Muscle layer of duodenum (tissue), 2 donors: ENCODE data around the gene GLUD2.
"Not testable (repeated sequence)": the region's sequence is repeated elsewhere in the genome, so short reads cannot be mapped to it uniquely, and the experiment has no call there.

ENCODE experiments used
- H3K27ac ChIP-seq: one replicate; pipeline ENCODE4 v1.7.0; 2013; ENCODE audit warnings: mild to moderate bottlenecking, low read length
- H3K27me3 ChIP-seq: one replicate; pipeline ENCODE4 v1.7.0; 2013; ENCODE audit warnings: low read depth, mild to moderate bottlenecking, control low read depth, low read length
- H3K36me3 ChIP-seq, 2 donors: one replicate each; pipeline ENCODE4 v1.7.0; 2013; ENCODE audit warnings: low read length in 2 of 2, control low read depth in 1 of 2, mild to moderate bottlenecking in 1 of 2; ENCODE audit not compliant: insufficient read depth in 2 of 2, control insufficient read depth in 1 of 2
- H3K4me1 ChIP-seq, 2 donors: one replicate each; pipeline ENCODE4 v1.7.0; 2013; ENCODE audit warnings: low read length in 2 of 2, mild to moderate bottlenecking in 2 of 2, control low read depth in 1 of 2, moderate library complexity in 1 of 2; ENCODE audit not compliant: insufficient read depth in 2 of 2, control insufficient read depth in 1 of 2
- H3K4me3 ChIP-seq, 2 donors: one replicate each; pipeline ENCODE4 v1.7.0; 2013; ENCODE audit warnings: low read length in 2 of 2, low read depth in 1 of 2, mild to moderate bottlenecking in 1 of 2
- H3K9me3 ChIP-seq, 2 donors: one replicate each; pipeline ENCODE4 v1.7.0; 2013; ENCODE audit warnings: low read length in 2 of 2, control low read depth in 1 of 2, mild to moderate bottlenecking in 1 of 2; ENCODE audit not compliant: control insufficient read depth in 1 of 2
- donor health status: healthy.

The GLUD2 gene

DNA sequence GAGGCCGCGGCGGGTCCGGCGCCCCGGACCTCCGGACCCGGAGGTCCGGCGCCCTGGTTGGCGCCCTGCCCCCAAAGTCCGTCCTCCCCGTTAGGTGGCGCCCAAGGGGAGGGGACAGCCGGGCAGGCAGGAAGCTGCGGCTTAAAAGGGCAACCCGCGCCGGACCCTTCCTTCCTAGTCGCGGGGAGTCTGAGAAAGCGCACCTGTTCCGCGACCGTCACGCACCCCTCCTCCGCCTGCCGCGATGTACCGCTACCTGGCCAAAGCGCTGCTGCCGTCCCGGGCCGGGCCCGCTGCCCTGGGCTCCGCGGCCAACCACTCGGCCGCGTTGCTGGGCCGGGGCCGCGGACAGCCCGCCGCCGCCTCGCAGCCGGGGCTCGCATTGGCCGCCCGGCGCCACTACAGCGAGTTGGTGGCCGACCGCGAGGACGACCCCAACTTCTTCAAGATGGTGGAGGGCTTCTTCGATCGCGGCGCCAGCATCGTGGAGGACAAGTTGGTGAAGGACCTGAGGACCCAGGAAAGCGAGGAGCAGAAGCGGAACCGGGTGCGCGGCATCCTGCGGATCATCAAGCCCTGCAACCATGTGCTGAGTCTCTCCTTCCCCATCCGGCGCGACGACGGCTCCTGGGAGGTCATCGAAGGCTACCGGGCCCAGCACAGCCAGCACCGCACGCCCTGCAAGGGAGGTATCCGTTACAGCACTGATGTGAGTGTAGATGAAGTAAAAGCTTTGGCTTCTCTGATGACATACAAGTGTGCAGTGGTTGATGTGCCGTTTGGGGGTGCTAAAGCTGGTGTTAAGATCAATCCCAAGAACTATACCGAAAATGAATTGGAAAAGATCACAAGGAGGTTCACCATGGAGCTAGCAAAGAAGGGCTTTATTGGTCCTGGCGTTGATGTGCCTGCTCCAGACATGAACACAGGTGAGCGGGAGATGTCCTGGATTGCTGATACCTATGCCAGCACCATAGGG lies at the start of gene GLUD2:
TSS of gene GLUD2 (plus strand) at position 170 of the 979 bp plus-strand sequence. CDS start at position 245, 75 bp downstream.
- not testable (repeated sequence) for H3K27me3 ChIP-seq, H3K36me3 ChIP-seq, H3K9me3 ChIP-seq, H3K4me1 ChIP-seq, H3K27ac ChIP-seq
- H3K4me3 ChIP-seq = peak within 1 kb of the TSS in 1 of 2 donors; percentile 47

DNA sequence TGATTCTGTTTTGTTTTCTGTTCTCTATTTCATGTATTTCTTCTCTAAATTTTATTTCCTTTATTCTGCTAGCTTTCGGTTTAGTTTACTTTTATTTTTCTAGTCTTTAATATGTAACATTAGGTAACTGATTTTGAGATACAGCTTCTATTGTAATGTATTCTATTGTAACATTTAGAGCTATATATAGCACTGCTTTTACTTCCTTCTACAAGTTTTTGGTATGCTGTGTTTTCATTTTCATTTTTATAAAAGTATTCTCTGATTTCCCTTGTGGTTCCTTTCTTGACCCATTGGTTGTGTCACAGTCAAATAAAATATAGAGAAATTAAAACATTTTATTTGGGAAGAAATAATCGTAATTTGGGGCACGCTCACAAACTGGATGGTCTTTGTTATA lies 48.0 kb upstream of the GLUD2 start:
- Histone ChIP-seq H3K27me3 (no peaks in the 10 kb centered on the region), H3K36me3 (no peaks in the 10 kb centered on the region), H3K4me1 (no peaks in the 10 kb centered on the region), H3K4me3 (no peak overlapping the region), H3K9me3 (no peaks in the 10 kb centered on the region), H3K27ac (no peak overlapping the region)

DNA sequence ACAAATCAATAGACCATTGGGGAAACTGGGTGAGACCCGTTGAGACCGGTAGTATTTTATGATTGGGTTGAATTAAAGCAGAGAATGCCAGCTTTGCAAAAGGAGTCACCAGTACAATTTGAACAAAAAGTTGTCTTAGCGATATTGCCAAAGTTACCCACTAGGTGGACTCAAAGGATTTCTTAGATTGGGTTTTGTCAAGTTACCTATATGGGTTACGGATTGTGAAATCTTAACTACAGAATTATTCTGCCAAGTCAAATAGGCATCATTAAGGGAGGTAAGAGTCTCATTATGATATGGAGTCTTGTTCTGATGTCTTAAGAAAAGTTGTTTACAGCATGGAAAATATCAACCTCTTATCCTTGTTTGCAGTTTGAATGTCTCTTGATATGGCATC lies 46.8 kb upstream of the GLUD2 start:
- no peaks in the 10 kb centered on the region for H3K4me1 ChIP-seq
- no peak overlapping the region for H3K27ac ChIP-seq
- H3K4me3 ChIP-seq = no peak overlapping the region
- no peaks in the 10 kb centered on the region for H3K36me3 ChIP-seq
- no peaks in the 10 kb centered on the region for H3K9me3 ChIP-seq
- H3K27me3 ChIP-seq = no peaks in the 10 kb centered on the region

DNA sequence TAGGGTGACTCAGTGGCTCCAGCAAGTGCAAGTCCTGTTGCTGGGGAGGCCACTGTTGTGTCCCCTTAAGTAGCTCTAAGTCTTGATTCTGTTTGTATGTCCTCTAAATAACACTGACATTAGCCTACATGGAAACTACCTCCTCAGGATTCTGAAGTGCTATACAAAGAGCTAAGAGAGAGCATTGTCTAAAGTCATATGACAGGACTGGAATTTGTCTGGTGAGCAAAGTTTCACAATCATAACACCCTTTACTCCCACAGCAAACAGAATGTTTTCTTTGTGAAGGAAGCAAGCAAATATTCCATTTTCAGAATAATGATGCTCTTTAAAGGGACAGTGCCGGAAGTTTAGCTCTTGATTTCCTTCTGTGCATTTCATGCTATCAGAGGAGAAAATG lies 38.5 kb upstream of the GLUD2 start:
- peaks cover 0 to 3% of the 10 kb centered on the region in 2 donors for H3K4me1 ChIP-seq
- H3K9me3 ChIP-seq = no peaks in the 10 kb centered on the region
- no peaks in the 10 kb centered on the region for H3K27me3 ChIP-seq
- no peak overlapping the region for H3K4me3 ChIP-seq
- no peaks in the 10 kb centered on the region for H3K36me3 ChIP-seq
- no peak overlapping the region for H3K27ac ChIP-seq

DNA sequence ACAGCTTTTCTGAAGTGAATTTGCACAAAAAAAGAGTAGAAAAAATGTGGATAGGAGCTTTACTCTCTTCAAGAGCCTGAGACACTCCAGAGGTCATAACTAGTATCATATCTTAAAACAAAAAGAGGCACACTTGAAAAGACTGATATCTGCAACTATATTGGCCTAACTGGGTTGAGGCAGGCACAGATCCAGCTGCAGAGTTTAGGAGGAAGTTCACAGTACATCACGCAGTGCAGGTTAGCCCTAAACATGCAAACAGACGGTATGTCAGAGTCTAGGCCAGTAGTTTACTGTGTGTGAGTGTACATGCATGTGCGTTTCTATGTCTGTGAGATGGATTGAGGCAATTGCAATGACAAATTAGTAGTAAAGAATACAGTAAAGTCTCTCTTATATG lies 37.6 kb upstream of the GLUD2 start:
- Histone ChIP-seq H3K4me3 (no peak overlapping the region), H3K4me1 (peaks cover 0 to 3% of the 10 kb centered on the region in 2 donors), H3K36me3 (no peaks in the 10 kb centered on the region), H3K9me3 (no peaks in the 10 kb centered on the region), H3K27me3 (no peaks in the 10 kb centered on the region), H3K27ac (no peak overlapping the region)

DNA sequence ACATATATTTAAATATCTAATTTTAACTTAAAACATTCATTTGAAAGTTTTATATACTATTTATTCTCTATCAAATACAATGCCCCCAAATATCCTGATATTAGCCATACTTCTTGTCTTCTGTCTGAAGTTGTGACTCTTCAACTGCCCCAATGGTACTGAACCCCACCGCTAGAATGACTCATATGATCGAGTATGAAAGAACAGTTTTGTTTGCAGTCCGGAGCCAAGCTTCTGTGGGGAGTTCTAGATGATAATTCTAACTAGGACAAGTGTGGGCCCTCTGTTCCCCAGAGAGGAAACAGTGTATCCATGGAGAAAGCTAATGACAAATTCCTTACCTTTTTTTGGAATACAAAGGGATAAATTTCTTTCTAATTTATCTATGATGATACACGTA lies 37.2 kb upstream of the GLUD2 start:
- H3K27ac ChIP-seq = no peak overlapping the region
- H3K4me1 ChIP-seq = peaks cover 0 to 3% of the 10 kb centered on the region in 2 donors
- H3K4me3 ChIP-seq = no peak overlapping the region
- H3K9me3 ChIP-seq = no peaks in the 10 kb centered on the region
- no peaks in the 10 kb centered on the region for H3K36me3 ChIP-seq
- H3K27me3 ChIP-seq = no peaks in the 10 kb centered on the region

DNA sequence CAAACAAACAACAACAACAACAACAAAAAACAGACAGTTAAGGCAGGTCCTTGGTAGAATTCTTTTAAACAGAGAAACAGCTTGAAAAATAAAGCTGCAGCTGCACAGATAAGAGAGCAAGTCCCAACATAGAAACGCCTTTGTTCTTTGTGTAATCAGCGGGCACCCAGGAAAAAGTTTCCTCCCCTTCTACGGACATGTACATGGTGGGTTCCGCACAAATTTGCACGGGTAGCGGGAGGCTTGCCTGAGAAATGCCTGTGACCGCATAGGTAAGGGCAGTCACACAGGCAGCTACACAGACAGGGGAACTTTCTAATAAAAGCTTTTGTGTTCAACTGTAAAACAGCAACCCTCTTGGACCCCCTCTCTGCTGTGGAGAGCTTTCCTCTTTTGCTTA lies 36.2 kb upstream of the GLUD2 start:
- H3K4me3 ChIP-seq = no peak overlapping the region
- peaks cover 0 to 3% of the 10 kb centered on the region in 2 donors for H3K4me1 ChIP-seq
- no peaks in the 10 kb centered on the region for H3K9me3 ChIP-seq
- no peak overlapping the region for H3K27ac ChIP-seq
- no peaks in the 10 kb centered on the region for H3K27me3 ChIP-seq
- no peaks in the 10 kb centered on the region for H3K36me3 ChIP-seq

DNA sequence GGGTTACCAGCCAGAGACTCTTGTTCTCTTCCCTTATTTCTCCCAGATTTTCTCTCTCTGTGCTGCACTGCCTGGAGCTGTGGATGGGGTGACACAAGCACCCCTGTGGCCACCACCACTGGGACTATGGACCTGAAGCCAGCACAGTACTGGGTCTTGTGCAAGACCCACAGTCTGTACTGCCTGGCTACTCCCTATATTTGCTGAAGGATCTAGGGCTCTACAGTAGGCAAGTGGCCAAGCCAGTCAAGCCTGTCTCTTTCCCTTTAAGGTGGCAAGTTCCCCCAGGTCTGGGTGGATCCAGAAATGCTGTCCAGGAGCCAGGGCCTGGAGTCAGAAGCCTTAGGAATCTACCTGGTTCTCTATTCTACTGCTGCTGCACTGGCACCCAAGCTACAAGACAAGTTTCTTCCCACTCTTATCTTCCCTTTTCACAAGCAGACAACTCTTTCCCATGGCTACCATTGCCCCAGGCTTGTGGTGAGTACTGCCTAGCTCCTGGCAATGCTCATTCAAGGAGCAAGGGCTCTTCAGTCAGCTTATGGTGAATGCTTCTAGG lies 33.4 kb upstream of the GLUD2 start:
- Histone ChIP-seq H3K27ac (no peak overlapping the region), H3K4me1 (peaks cover 0 to 3% of the 10 kb centered on the region in 2 donors), H3K9me3 (no peaks in the 10 kb centered on the region), H3K36me3 (no peaks in the 10 kb centered on the region), H3K27me3 (no peaks in the 10 kb centered on the region), H3K4me3 (no peak overlapping the region)

DNA sequence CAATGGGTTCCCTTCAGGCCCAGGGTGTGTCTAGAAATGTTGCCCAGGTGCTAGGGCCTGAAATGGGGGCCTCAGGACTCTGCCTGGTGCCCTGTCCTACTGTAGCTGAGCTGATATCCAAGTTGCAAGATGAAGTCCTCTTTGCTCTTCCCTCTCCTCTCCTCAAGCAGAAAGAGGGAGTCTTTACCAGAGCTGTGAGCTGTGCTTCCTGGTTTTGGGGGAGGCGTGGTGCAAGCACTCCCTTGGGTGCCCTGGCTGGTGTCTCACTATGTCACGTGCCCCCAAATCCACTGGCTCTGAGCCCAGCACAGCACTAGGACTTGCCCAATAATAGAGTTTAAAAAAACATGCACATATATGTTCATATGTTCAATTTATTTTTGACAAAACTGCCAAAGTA lies 32.6 kb upstream of the GLUD2 start:
- H3K9me3 ChIP-seq = no peaks in the 10 kb centered on the region
- H3K4me3 ChIP-seq = no peak overlapping the region
- H3K27ac ChIP-seq = no peak overlapping the region
- H3K4me1 ChIP-seq = no peaks in the 10 kb centered on the region
- no peaks in the 10 kb centered on the region for H3K36me3 ChIP-seq
- no peaks in the 10 kb centered on the region for H3K27me3 ChIP-seq

DNA sequence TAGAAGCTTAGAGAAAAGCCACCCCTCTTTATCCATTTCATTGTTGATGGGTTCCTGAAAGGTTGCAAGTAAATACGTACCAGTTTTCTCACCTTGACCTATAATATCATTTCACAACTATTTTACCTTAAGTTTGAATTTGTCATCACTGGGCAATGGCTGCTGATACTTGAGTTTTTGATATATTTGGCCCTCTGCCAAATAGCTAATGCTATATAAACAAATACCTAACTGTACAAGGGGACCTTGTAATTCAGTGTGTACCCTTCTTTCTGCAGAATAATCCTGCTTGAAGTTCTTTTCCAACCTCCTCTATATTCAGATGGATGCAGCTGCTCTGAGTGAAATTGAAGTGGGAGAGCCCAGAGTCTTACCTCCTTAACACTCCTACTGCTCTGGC lies 19.0 kb upstream of the GLUD2 start:
- H3K36me3 ChIP-seq = no peaks in the 10 kb centered on the region
- no peaks in the 10 kb centered on the region for H3K4me1 ChIP-seq
- H3K9me3 ChIP-seq = no peaks in the 10 kb centered on the region
- no peak overlapping the region for H3K27ac ChIP-seq
- no peak overlapping the region for H3K4me3 ChIP-seq
- H3K27me3 ChIP-seq = no peaks in the 10 kb centered on the region

DNA sequence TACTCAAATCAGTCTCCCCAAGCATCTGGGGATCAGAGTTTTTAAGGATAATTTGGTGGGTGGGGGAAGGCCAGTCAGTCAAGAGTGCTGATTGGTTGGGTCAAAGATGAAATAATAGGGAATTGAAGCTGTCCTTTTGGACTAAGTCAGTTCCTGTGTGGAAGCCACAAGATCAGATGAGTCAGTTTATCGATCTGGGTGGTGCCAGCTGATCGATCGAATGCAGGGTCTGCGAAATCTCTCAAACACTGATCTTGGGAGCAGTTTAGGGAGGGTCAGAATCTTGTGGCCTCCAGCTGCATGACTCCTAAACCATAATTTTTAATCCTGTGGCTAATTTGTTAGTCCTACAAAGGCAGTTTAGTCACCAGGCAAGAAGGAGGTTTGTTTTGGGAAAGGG lies 17.3 kb upstream of the GLUD2 start:
- no peaks in the 10 kb centered on the region for H3K27me3 ChIP-seq
- H3K36me3 ChIP-seq = no peaks in the 10 kb centered on the region
- H3K9me3 ChIP-seq = no peaks in the 10 kb centered on the region
- no peak overlapping the region for H3K27ac ChIP-seq
- H3K4me3 ChIP-seq = no peak overlapping the region
- H3K4me1 ChIP-seq = no peaks in the 10 kb centered on the region
